Measurements from ENCODE around the gene CSF3R. TPM values are rescaled to one million over a fixed set of nuclear protein-coding genes. Genes with fewer than 3 reads are reported as not detected.
"Not testable (repeated sequence)": the region's sequence is repeated elsewhere in the genome, so short reads cannot be mapped to it uniquely, and the experiment has no call there.

CSF3R gene
- total and polyA plus RNA-seq, 12 donors, result 2.1 to 24.5 (median 11.1) TPM

- Histone ChIP-seq H3K9me3 (replicated peaks in 1 of 3) (no peaks in the 10 kb centered on the region), H3K27ac (no peak overlapping the region), H3K27me3 (no peaks in the 10 kb centered on the region), H3K4me3 (no peak overlapping the region), H3K4me1 (replicated peaks in 1 of 2) (no peaks in the 10 kb centered on the region), H3K36me3 (replicated peaks in 1 of 2) (no peaks in the 10 kb centered on the region)
- intact Hi-C loops (cut with DNase I), result no loop called here
- TF ChIP-seq CTCF (IDR thresholded peaks at IDR 0.05), result no peak
- no peak for TF ChIP-seq POLR2A (IDR thresholded peaks at IDR 0.05)
- DNase-seq, result no peak
- 63 to 74% (median 68%) methylated on average over 2 of the region's 2 CpGs for WGBS, 4 donors
Observed at GRCh38 chr1:36502616-36503015, 19.9 kb upstream of the CSF3R start.

GRCh38 chr1:36501911-36502310, 19.2 kb upstream of the CSF3R start:
- DNase-seq; H3K4me3 ChIP-seq; intact Hi-C loops (cut with DNase I); H3K27ac ChIP-seq; H3K9me3 ChIP-seq (replicated peaks in 1 of 3); H3K36me3 ChIP-seq (replicated peaks in 1 of 2); H3K27me3 ChIP-seq; H3K4me1 ChIP-seq (replicated peaks in 1 of 2): not testable (repeated sequence)
- 55 to 76% (median 72%) methylated on average over 4 of the region's 4 CpGs for WGBS, 4 donors

GRCh38 chr1:36497207-36497606, 14.5 kb upstream of the CSF3R start:
- H3K4me1 ChIP-seq (replicated peaks in 1 of 2), result no peaks in the 10 kb centered on the region
- H3K9me3 ChIP-seq (replicated peaks in 1 of 3), result no peaks in the 10 kb centered on the region
- intact Hi-C loops (cut with DNase I), result no loop called here
- no peak overlapping the region for H3K27ac ChIP-seq
- TF ChIP-seq POLR2A (IDR thresholded peaks at IDR 0.05), result no peak
- TF ChIP-seq CTCF (IDR thresholded peaks at IDR 0.05), result no peak
- H3K4me3 ChIP-seq, result no peak overlapping the region
- DNase-seq, result no peak
- WGBS, 4 donors, result 74 to 79% (median 76%) methylated on average over 2 of the region's 2 CpGs
- H3K36me3 ChIP-seq (replicated peaks in 1 of 2), result no peaks in the 10 kb centered on the region
- no peaks in the 10 kb centered on the region for H3K27me3 ChIP-seq

GRCh38 chr1:36494971-36495370, 12.3 kb upstream of the CSF3R start:
- Histone ChIP-seq H3K4me1 (replicated peaks in 1 of 2) (no peaks in the 10 kb centered on the region), H3K36me3 (replicated peaks in 1 of 2) (no peaks in the 10 kb centered on the region), H3K27ac (no peak overlapping the region), H3K4me3 (no peak overlapping the region), H3K9me3 (replicated peaks in 1 of 3) (no peaks in the 10 kb centered on the region), H3K27me3 (no peaks in the 10 kb centered on the region)
- intact Hi-C loops (cut with DNase I), result no loop called here
- 78 to 87% (median 82%) methylated on average over 5 of the region's 5 CpGs for WGBS, 4 donors
- TF ChIP-seq POLR2A (IDR thresholded peaks at IDR 0.05), result no peak
- TF ChIP-seq CTCF (IDR thresholded peaks at IDR 0.05), result no peak
- DNase-seq, result no peak

- Histone ChIP-seq H3K4me3 (no peak overlapping the region), H3K27ac (no peak overlapping the region), H3K4me1 (replicated peaks in 1 of 2) (no peaks in the 10 kb centered on the region), H3K27me3 (no peaks in the 10 kb centered on the region), H3K9me3 (replicated peaks in 1 of 3) (no peaks in the 10 kb centered on the region), H3K36me3 (replicated peaks in 1 of 2) (no peaks in the 10 kb centered on the region)
- 71 to 84% (median 83%) methylated on average over 9 of the region's 9 CpGs for WGBS, 4 donors
- DNase-seq, result no peak
- intact Hi-C loops (cut with DNase I), result no loop called here
- TF ChIP-seq POLR2A (IDR thresholded peaks at IDR 0.05), result no peak
- TF ChIP-seq CTCF (IDR thresholded peaks at IDR 0.05), result no peak
Observed at GRCh38 chr1:36493524-36493923, 10.8 kb upstream of the CSF3R start.

Data from adrenal gland (tissue), 12 donors.